GM21360 (cell line): ENCODE results near the gene EIF5B.
A peak's percentile ranks its signal among the peaks of the same experiment; 100 is the strongest.
"Not testable (repeated sequence)": the region's sequence is repeated elsewhere in the genome, so short reads cannot be mapped to it uniquely, and the experiment has no call there.

Experiments used
- ATAC-seq: cut with Tn5 transposase; IDR thresholded peaks from one replicate; pipeline ENCODE4 v1.9.1; 2021; ENCODE audit warnings: mild to moderate bottlenecking, moderate library complexity; ENCODE audit not compliant: unreplicated experiment

EIF5B gene, protein sequence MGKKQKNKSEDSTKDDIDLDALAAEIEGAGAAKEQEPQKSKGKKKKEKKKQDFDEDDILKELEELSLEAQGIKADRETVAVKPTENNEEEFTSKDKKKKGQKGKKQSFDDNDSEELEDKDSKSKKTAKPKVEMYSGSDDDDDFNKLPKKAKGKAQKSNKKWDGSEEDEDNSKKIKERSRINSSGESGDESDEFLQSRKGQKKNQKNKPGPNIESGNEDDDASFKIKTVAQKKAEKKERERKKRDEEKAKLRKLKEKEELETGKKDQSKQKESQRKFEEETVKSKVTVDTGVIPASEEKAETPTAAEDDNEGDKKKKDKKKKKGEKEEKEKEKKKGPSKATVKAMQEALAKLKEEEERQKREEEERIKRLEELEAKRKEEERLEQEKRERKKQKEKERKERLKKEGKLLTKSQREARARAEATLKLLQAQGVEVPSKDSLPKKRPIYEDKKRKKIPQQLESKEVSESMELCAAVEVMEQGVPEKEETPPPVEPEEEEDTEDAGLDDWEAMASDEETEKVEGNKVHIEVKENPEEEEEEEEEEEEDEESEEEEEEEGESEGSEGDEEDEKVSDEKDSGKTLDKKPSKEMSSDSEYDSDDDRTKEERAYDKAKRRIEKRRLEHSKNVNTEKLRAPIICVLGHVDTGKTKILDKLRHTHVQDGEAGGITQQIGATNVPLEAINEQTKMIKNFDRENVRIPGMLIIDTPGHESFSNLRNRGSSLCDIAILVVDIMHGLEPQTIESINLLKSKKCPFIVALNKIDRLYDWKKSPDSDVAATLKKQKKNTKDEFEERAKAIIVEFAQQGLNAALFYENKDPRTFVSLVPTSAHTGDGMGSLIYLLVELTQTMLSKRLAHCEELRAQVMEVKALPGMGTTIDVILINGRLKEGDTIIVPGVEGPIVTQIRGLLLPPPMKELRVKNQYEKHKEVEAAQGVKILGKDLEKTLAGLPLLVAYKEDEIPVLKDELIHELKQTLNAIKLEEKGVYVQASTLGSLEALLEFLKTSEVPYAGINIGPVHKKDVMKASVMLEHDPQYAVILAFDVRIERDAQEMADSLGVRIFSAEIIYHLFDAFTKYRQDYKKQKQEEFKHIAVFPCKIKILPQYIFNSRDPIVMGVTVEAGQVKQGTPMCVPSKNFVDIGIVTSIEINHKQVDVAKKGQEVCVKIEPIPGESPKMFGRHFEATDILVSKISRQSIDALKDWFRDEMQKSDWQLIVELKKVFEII

DNA sequence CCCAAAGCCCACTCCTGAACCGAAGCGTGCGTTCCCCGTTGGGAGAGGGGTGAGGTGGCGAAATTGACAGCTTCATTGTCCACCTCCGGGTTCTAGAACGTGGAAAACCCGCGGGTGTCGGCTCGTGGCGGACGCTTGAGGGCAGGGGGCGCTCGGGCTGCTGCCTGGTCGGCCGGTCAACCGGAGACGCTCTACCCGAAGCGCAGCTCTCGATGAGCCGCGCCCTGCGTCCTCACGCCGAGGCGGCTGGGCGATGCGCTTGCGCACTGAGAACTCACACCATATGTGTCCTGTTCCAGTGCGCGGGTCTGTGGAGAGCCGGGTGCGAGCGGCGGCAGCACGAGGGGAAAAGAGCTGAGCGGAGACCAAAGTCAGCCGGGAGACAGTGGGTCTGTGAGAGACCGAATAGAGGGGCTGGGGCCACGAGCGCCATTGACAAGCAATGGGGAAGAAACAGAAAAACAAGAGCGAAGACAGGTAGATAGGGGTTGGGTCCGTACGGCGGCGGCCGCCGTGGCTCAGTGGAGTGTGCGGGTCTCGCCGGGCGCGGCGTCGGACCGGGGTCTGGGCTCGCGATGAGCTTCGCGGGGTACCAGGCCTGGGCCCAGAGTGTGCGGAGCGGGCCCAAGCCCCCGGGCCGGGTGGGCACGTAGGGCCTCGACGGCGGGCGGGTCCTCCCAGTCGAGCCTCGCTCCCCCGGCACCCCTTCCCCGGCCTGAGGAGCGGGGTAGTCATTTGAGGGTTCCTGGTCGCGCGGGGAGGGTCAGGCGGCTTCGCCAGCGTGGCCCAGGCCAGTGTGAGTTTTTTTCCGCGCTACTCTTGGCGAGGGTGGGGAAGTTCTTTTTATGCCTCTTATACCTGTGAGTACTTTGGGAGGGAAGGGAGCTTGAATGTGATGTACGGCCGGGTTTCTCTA is at the start of gene EIF5B:
Gene EIF5B, plus strand, starts transcription at position 277 of the 916 bp plus-strand sequence. Its CDS starts 166 bp downstream, at position 443.
- ATAC-seq: peak; percentile 56

DNA sequence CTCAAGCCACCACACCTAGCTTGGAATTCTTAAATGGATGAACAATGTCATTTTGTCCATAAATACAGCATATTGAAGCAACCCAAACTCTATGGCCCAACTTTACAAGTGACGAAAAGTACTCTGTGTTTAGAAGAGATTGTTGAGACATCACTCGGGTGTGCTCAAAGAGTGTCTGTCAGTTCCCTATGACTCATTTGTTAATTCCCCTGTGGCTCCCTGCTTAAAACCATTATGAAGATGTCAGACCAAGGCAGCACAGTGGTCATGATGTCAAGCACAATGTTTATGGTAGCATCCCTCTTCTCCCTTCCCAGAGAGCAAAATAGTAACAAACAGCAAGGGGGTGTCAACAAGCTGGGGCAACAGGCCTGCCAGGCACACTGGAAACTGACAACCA is 39.2 kb upstream of the EIF5B start:
- no peak for ATAC-seq

DNA sequence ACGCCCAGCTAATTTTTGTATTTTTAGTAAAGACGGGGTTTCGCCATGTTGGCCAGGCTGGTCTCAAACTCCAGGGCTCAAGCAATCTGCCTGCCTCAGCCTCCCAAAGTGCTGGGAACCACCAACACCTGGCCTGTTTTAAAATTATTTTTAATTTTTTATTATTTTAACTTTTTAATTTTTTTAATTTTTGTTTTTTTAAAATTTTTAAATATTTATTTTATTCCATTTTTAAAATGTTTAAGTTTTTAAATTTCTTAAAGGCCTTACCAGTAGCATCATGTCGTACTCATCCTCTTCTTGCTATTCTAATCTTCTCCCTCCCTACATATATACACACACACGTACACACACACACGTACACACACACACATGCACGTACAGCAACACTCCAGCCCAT is 37.6 kb upstream of the EIF5B start:
- no peak for ATAC-seq

DNA sequence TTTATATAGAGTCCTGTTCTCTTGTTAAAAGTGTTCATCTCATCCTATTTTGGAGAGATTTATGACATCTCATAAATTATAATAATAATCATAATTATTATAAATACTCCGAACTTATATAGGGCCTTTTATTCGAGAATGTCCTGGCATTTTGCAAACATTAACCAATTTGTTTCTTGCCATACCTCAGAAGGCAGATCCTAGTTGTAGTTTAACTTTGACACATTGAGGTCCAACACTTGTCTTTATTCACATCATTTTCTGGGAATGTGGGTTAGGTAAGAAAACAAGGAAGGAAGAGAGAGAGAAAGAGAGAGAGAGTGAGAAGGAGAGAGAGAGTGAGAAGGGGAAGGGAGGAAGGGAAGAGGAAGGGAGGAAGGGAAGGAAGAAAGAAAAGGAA is 36.1 kb upstream of the EIF5B start, which contains the start of gene LYG1:
Gene LYG1, minus strand, starts transcription at position 101 of the 400 bp plus-strand sequence. CDS start 5,527 bp downstream, outside the sequence.
- ATAC-seq: not testable (repeated sequence)

DNA sequence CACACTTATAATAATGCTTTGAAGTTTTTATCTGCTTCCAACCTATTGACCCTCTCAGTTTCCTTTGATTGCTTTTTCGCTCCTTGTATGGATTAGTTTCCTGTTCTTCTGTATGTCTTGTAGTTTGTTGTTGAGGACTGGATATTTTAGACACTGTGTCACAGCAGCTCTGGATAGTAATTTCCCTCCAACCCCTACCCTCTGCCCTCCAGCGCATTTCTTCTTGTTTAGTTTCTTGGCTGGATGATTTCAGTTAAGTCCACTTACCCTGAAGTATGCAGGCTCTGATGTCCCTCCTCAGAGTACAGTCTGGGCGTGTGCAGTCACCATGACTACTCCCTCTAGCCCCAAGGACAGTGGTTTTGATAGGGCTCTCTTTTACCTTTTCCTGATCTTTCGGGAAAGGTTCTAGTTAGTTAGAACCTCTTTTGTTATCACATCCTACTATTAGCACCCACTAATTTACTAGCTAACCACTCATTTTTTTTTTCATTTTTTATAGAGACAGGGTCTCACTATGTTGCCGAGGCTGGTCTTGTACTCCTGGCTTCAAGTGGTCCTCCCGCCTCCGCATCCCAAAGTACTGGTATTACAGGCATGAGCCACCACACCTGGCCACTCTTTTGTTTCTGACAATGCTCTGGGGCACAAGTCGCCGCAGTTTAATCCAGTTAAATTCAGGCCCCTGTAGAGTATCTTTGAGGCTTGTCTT is 19.9 kb upstream of the EIF5B start:
- no peak for ATAC-seq

DNA sequence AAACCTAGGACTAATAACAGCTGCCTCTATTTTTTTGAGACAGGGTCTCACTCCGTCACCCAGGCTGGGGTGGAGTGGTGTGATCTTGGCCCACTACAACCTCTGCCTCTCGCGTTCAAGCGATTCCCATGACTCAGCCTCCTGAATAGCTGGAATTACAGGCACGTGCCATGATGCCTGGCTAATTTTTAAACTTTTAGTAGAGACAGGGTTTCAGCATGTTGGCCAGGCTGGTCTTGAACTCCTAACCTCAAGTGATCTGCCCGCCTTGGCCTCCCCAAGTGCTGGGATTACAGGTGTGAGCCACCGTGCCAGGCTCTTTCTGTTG is 19.4 kb upstream of the EIF5B start:
- not testable (repeated sequence) for ATAC-seq

DNA sequence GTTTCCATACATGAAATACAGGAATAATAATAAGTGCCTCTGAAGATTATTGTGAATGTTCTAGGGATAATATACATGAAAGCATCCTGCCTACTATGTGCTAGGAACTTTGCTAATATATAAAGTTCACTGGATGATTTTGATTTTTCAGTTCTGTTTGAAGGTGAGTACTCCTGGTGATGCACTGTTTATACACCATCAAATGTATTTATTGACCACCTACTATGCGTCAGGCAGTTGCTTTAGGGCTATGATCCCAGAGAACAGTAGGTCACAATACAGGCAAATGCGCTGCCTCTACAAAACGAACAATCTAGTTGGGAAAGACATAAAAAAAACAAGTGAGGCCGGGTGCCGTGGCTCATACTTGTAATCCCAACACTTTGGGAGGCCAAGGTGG is 11.8 kb upstream of the EIF5B start:
- no peak for ATAC-seq

DNA sequence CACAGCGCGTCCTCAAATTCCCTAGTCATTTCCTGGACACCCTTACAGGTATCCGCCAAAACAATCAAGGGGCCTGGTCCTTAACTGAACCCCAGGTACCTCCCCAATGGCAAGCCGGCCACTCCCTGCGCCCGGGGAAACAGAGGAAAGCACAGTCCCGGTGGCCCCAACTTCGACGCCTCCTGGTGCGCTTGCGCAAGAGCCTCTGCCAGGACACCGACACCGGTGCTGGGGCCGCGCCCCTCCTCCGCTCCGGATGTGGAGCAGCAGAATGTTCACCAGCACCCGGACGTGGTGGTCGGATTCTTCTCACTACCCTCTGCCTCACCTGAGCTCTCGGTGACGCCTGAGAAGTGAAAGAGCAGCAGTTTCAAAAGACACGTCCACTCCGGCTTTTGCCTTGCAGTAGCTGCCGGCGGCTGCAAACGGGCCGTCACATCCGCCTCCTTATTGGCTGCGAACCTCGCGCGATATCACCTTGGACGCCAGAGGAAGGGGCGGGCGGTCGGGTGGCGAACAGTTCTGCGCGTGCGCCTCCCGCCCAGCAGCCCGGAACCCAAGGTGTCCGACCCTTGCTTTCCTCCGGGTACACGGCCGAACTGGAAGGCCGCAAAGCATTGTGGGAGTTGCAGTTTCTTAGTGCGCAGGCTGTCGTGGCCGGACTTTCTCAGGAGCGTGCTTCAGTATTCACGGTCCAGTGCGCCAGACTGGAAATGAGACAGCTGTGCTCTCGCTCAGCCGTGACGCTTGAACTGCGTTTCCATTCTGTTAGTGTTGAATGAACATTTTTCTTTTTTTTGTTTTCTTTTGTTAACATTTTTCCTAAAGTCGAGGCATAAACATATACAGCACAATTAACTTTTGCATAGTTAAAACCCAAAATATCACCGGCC is 1.0 kb upstream of the EIF5B start, which contains the start of gene TXNDC9:
Gene TXNDC9, minus strand, starts transcription at position 423 of the 893 bp plus-strand sequence. CDS start 3,123 bp downstream, outside the sequence.
- peak; percentile 71 for ATAC-seq

DNA sequence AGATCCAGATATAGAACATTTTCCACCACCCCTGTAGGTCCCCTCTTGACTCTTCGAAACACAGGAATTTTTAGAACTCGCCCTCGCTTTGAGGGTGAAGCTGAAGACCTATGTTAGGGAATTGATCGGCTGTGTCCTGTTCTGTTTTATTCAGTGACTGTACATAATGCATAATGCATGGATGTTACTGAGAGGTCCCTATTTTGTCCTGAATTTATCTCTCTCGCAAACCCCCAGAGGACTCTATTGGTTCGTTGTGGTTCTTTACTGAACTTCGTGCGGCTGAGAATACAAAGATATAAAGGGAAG is 431 bp upstream of the EIF5B start:
- no peak for ATAC-seq

DNA sequence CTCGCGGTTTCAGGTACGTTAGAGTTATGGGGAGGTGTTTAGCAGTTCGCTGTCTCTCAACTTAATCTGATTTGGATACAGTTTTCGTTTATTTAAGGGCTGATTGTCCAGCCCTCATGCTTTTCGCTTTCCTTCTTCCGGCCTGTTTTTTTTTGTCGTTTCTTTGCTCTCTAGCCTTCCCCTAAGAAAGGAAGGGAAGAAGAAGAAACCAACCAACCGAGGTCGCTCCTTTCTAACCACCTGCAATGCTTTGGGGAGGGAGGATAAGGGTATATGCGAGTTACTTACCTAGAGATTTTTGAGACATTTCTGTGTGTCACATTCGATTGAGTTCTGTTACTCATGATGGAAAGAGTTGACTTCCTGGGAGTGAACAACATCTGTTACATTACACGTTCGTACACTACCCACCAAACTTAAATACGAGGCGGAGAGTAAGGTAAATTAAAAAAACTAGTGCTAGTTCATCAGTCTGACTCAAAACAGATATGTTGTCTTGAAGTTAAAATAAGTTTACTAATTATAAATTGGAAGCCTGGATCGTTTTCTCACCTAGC is 918 bp downstream of the EIF5B start:
- peak; percentile 5 for ATAC-seq

DNA sequence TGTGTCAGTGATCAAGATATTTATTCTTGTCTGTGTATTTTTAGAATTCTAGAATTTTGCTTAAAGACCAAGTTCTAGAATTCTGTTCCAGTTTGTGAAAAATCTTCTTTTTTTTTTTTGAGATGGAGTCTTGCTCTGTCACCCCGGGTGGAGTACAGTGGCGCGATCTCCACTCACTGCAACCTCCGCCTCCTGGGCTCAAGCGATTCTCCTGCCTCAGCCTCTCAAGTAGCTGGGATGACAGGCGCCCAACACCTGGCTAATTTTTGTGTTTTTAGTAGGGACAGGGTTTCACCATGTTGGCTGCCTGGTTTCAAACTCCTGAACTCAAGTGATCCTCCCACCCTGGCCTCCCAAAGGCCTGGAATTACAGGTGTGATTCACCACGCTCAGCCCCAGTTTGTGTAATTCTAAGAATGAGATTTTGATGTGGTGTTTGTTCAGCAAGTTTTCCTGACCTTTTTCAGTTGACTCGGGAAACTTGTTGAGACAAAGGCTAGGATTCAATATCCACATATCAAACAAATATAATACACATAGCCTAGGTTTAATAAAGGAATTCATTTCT is 3.6 kb downstream of the EIF5B start:
- no peak for ATAC-seq

DNA sequence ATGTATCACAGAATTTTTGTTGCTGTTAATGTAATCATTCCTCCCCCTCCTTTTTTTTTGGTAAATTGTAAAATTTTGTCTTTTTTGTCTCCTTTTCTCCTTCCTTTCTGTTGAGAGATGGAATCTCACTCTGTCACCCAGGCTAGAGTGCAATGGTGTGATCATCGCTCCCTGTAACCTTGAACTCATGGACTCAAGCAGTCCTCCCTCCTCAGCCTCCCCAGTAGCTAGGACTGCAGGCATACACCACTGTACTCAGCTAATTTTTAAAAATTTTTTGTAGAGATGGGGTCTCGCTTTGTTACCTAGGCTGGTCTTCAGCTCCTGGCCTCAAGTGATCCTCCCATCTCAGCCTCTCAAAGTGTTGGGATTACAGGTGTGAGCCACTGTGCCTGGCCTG is 5.3 kb downstream of the EIF5B start:
- ATAC-seq: no peak

DNA sequence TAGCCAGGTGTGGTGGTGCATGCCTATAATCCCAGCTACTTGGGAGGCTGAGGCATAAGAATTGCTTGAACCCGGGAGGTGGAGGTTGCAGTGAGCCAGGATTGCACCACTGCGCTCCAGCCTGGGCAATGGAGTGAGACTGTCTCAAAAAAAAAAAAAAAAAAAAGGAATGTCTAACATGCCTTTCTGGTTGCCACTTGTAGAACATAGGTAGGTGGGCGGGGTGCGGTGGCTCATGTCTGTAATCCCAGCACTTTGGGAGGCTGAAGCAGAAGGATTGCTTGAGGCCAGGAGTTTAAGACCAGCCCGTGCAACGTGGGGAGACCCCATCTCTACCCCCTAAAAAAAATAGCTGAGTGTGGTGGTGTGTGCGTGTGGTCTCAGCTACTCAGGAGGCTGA is 8.3 kb downstream of the EIF5B start:
- ATAC-seq: not testable (repeated sequence)

DNA sequence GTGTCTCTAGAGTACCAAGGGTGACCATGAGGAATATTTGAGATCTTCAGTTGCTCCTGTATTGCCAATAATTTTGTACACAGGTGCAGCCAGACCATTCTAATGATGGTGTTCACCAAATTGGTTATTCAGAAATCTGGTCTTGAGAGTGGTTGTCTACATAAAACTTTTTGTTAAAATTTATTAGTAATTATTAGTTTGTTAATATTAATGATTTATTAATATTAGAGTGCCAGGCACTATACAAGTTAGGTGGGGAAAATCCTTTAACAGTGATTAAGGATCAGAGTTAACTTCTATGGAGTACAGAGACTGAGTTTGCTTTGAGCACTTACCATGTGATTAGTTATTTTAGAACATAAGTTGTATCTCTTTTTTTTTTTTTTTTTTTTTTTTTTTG is 9.0 kb downstream of the EIF5B start:
- no peak for ATAC-seq

DNA sequence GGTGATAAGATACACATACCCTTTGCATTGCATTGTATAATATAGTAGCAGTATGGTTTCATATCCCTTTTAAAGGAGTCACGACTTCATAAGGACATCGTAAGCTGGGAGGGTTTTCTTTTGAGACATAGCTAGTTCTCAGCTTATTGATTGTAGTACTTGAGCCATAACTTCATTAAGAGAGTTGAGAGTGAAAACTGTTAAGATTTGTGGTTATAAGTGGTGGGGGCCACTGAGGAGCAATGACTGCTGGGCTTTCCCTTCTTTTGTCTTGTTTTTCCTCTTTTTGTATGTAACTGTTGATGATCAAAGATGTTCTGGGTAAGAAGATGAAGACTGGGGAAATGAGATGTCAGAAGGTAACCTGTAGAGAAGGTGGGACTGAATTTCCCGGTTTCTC is 11.0 kb downstream of the EIF5B start:
- ATAC-seq: peak; percentile 51

DNA sequence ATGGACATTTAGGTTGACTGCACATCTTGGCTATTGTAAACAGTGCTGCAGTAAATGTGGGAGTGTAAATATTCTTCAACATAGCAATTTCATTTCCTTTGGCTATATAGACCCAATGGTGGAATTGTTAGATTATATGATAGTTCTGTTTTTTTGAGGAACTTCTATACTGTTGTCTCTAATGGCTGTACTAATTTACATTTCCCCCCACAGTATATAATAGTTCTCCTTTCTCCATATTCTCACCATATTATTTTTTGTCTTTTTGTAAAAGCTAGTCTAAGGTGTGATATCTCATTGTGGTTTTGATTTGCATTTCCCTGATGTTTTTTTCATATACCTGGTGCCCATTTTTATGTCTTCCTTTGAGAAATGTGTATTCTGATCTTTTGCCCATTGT is 13.0 kb downstream of the EIF5B start:
- no peak for ATAC-seq

DNA sequence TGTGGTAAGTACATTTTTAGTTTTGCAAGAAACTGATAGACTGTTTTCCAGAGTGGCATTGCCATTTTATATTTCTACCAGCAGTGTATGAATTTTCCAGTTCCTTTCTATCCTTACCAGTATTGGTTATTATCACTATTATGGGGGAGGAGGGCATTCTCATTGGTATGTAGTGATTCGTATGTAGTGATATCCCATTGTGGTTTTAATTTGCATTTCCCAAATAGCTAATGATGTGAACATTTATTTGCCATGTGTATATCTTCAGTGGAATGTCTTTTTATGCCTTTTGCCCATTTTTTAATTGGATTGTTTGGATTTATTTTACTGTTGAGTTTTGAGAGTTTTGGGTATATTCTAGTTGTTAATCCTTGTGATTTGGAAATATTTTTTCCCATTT is 16.9 kb downstream of the EIF5B start:
- ATAC-seq: no peak

DNA sequence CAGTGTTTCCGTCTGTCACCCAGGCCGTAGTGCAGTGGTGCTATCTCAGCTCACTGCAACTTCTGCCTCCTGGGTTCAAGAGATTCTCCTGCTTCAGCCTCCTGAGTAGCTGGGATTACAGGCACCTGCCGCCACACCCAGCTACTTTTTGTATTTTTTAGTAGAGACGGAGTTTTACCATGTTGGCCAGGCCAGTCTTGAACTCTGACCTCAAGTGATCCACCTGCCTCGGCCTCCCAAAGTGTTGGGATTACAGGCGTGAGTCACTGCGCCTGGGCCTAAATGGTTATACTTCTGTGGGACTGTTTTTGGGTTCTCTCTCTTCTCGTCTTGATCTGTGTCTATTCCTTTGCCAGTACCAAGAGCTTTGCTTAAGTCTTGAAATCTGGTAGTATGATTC is 17.6 kb downstream of the EIF5B start:
- ATAC-seq: not testable (repeated sequence)
